A549 (cell line): ENCODE measurements around the gene PLCB4.

Experiments used
- CTCF ChIP-seq: fragments of >200 bp; sonication (Bioruptor Twin); formaldehyde crosslinking; IDR thresholded peaks from 3 replicates; pipeline ENCODE4 v1.5.1; 2016
- JUN ChIP-seq, 2 experiments: fragments of >200 bp; sonication (Bioruptor Twin); formaldehyde crosslinking; IDR thresholded peaks; 2 replicates in 1 of 2; 3 replicates in 1 of 2; pipeline ENCODE4 v1.6.1; 2016 to 2017

GRCh38 chr20:9140162-9140760, 71.4 kb downstream of the PLCB4 start:
- TF ChIP-seq CTCF (no peak), JUN (IDR thresholded peaks at IDR 0.05) (no peak)
